ENCODE data around the gene FAM193A.
"Not testable (repeated sequence)": the region's sequence is repeated elsewhere in the genome, so short reads cannot be mapped to it uniquely, and the experiment has no call there.

FAM193A gene

GRCh38 chr4:2618729-2619128, 82.3 kb downstream of the FAM193A start:
- not testable (repeated sequence) for DNase-seq

- DNase-seq = no peak
Measured at GRCh38 chr4:2619459-2619858, 83.0 kb downstream of the FAM193A start.

- no peak for DNase-seq
Measured at GRCh38 chr4:2621419-2621818, 85.0 kb downstream of the FAM193A start.

GRCh38 chr4:2623442-2623841, 87.0 kb downstream of the FAM193A start:
- DNase-seq = no peak

- no peak for DNase-seq
Measured at GRCh38 chr4:2624782-2625530, 88.5 kb downstream of the FAM193A start.

- DNase-seq = no peak
Measured at GRCh38 chr4:2626231-2626630, 89.8 kb downstream of the FAM193A start.

- no peak for DNase-seq
Measured at GRCh38 chr4:2630556-2631273, 94.3 kb downstream of the FAM193A start.

- no peak for DNase-seq
Measured at GRCh38 chr4:2634014-2634413, 97.6 kb downstream of the FAM193A start.

- DNase-seq = no peak
Measured at GRCh38 chr4:2636331-2636730, 99.9 kb downstream of the FAM193A start.

GRCh38 chr4:2636994-2637393, 100.5 kb downstream of the FAM193A start:
- DNase-seq = not testable (repeated sequence)

- no peak for DNase-seq
Measured at GRCh38 chr4:2637956-2638552, 101.6 kb downstream of the FAM193A start.

GRCh38 chr4:2638730-2639129, 102.3 kb downstream of the FAM193A start:
- no peak for DNase-seq

- no peak for DNase-seq
Measured at GRCh38 chr4:2642968-2643367, 106.5 kb downstream of the FAM193A start.

GRCh38 chr4:2643555-2643954, 107.1 kb downstream of the FAM193A start:
- no peak for DNase-seq

GRCh38 chr4:2646396-2647149, 110.1 kb downstream of the FAM193A start:
- DNase-seq = no peak

- no peak for DNase-seq
Measured at GRCh38 chr4:2647403-2648158, 111.1 kb downstream of the FAM193A start.

GRCh38 chr4:2648159-2648814, 111.8 kb downstream of the FAM193A start:
- no peak for DNase-seq

- DNase-seq = no peak
Measured at GRCh38 chr4:2649604-2650114, 113.2 kb downstream of the FAM193A start.

GRCh38 chr4:2650276-2650675, 113.8 kb downstream of the FAM193A start:
- DNase-seq = no peak

GRCh38 chr4:2651546-2651945, 115.1 kb downstream of the FAM193A start:
- no peak for DNase-seq

- no peak for DNase-seq
Measured at GRCh38 chr4:2651998-2652397, 115.6 kb downstream of the FAM193A start.

Measured in SHP77 (cell line).